ENCODE data around the gene NTN4.

GRCh38 chr12:95740751-95741150 lies 49.8 kb downstream of the NTN4 start:
- TF ChIP-seq CTCF (conservative IDR thresholded peaks at IDR 0.05) (no peak), ZFX (IDR thresholded peaks at IDR 0.05) (no peak)
